Natural killer cell (primary cell): ENCODE data around the gene LRRC56. TPM values are rescaled to one million over a fixed set of nuclear protein-coding genes. Genes with fewer than 3 reads are reported as not detected.

Experiments used
- ATAC-seq, 3 donors: fragments of 150-1000 bp in 2 of 3; fragments of 200-7000 bp in 1 of 3; cut with Tn5 transposase; 1 replicate in 1 of 3; 2 replicates in 2 of 3; pipeline ENCODE4 v1.10.0; 2021; ENCODE audit warnings: mild to moderate bottlenecking in 2 of 3, moderate library complexity in 2 of 3
- DNase-seq, 2 donors: peaks; one replicate each; pipeline versions ENCODE4 v3.0.0 to v3.0.0-alpha.2; 2013 to 2021; ENCODE audit warnings: mixed read lengths in 1 of 2
- H3K27ac ChIP-seq: one replicate; pipeline ENCODE4 v1.5.1; 2013; ENCODE audit warnings: mild to moderate bottlenecking, low read length
- H3K27me3 ChIP-seq: one replicate; pipeline ENCODE4 v1.6.1; 2013; ENCODE audit warnings: low read length; ENCODE audit not compliant: control insufficient read depth, insufficient read depth
- H3K36me3 ChIP-seq: one replicate; pipeline ENCODE4 v1.6.1; 2013; ENCODE audit warnings: low read length; ENCODE audit not compliant: control insufficient read depth, insufficient read depth
- H3K4me1 ChIP-seq: one replicate; pipeline ENCODE4 v1.6.1; 2013; ENCODE audit warnings: low read length; ENCODE audit not compliant: control insufficient read depth, insufficient read depth
- H3K4me3 ChIP-seq: one replicate; pipeline ENCODE4 v1.5.1; 2013; ENCODE audit warnings: low read length
- H3K9me3 ChIP-seq: one replicate; pipeline ENCODE4 v1.6.1; 2013; ENCODE audit warnings: low read length; ENCODE audit not compliant: control insufficient read depth, insufficient read depth
- H3K27ac Mint-ChIP-seq, 2 donors: one replicate each; pipeline ENCODE4 v1.8.0; 2022; ENCODE audit warnings: mild to moderate bottlenecking in 2 of 2, mixed read lengths in 2 of 2, moderate library complexity in 1 of 2
- H3K27me3 Mint-ChIP-seq, 2 donors: one replicate each; pipeline ENCODE4 v1.8.0; 2022; ENCODE audit warnings: low read depth in 2 of 2, mixed read lengths in 2 of 2
- H3K36me3 Mint-ChIP-seq: one replicate; pipeline ENCODE4 v1.8.0; 2022; ENCODE audit warnings: mixed read lengths
- H3K4me1 Mint-ChIP-seq, 2 donors: one replicate each; pipeline ENCODE4 v1.8.0; 2022; ENCODE audit warnings: mixed read lengths in 2 of 2
- H3K4me3 Mint-ChIP-seq: one replicate; pipeline ENCODE4 v1.8.0; 2022; ENCODE audit warnings: mild to moderate bottlenecking, moderate library complexity, mixed read lengths
- H3K9me3 Mint-ChIP-seq, 2 donors: one replicate each; pipeline ENCODE4 v1.8.0; 2022; ENCODE audit warnings: mixed read lengths in 2 of 2
- CTCF ChIP-seq: fragments of 200-600 bp; IDR thresholded peaks from one replicate; pipeline ENCODE4 v1.8.0; 2022; ENCODE audit warnings: antibody characterized with exemption
- WGBS: methylation state at CpG from one replicate; pipeline ENCODE4 v1.1.7; 2013; ENCODE audit warnings: missing lambda C conversion rate; ENCODE audit not compliant: insufficient coverage; 5-methylcytosine and 5-hydroxymethylcytosine counted together
- intact Hi-C: fragments of 100-400 bp; cut with micrococcal nuclease; formaldehyde crosslinking; loops from one replicate; pipeline ENCODE4 v1.14.2; 2022
- total RNA-seq, 4 donors: library from RNA; stranded (reverse); fragments of 120-200 nt in 1 of 4; gene quantifications; one replicate each; pipeline versions ENCODE4 v1.2.3 to v1.2.4, GENCODE V29; 2013 to 2022

LRRC56 gene
- total RNA-seq, 3 donors from 2014 or later (not counting 1 experiment from before 2014, with no cell fraction given), result 1.5 to 2.4 (median 2.2) TPM

GRCh38 chr11:559712-560304 lies 22.5 kb downstream of the LRRC56 start:
- Histone ChIP-seq H3K9me3 (no peaks in the 10 kb centered on the region), H3K4me1 (peaks cover 32% of the 10 kb centered on the region), H3K27ac (peak overlapping the region; percentile 87), H3K27me3 (no peaks in the 10 kb centered on the region), H3K36me3 (no peaks in the 10 kb centered on the region), H3K4me3 (peak overlapping the region; percentile 61)
- no peak for ATAC-seq
- Mint-ChIP-seq H3K4me3 (peak overlapping the region; percentile 67), H3K36me3 (no peaks in the 10 kb centered on the region), H3K4me1 (peaks cover 5 to 18% of the 10 kb centered on the region in 2 donors), H3K9me3 (no peaks in the 10 kb centered on the region), H3K27ac (peak overlapping the region; percentile 56 to 75), H3K27me3 (peaks cover 0 to 2% of the 10 kb centered on the region in 2 donors)
- intact Hi-C loops, result loop anchor here (1.0 kb wide), 1 partner anchor 8 kb away; no protein-coding TSS in a partner anchor
- 83% methylated on average over 18 of the region's 18 CpGs for whole genome bisulfite sequencing
- peak in 1 of 2 donors; percentile 47 for DNase-seq
- TF ChIP-seq CTCF, result no peak

- Mint-ChIP-seq H3K4me1 (peaks cover 5 to 18% of the 10 kb centered on the region in 2 donors), H3K27ac (peak within 1 kb of the TSS; percentile 75 to 78), H3K36me3 (no peaks in the 10 kb centered on the region), H3K9me3 (no peaks in the 10 kb centered on the region), H3K4me3 (peak within 1 kb of the TSS; percentile 93), H3K27me3 (peaks cover 0 to 2% of the 10 kb centered on the region in 2 donors)
- Histone ChIP-seq H3K4me3 (peak within 1 kb of the TSS; percentile 61), H3K27ac (peak within 1 kb of the TSS; percentile 87), H3K36me3 (no peaks in the 10 kb centered on the region), H3K4me1 (peaks cover 26% of the 10 kb centered on the region), H3K9me3 (no peaks in the 10 kb centered on the region), H3K27me3 (no peaks in the 10 kb centered on the region)
- TF ChIP-seq CTCF, result no peak
- DNase-seq (peak; percentile 93 to 96), ATAC-seq (peak; percentile 95 to 98 (median 96))
- WGBS, result 2% methylated on average over 95 of the region's 95 CpGs
- intact Hi-C loops, result loop anchor here (1.0 kb wide), 1 partner anchor 8 kb away; no protein-coding TSS in a partner anchor
These were observed 23.2 kb downstream of the LRRC56 start, which contains the start of the genes LMNTD2 and RASSF7 for GRCh38 chr11:560305-561147. Gene LMNTD2 (minus strand): TSS chr11:560738. CDS start chr11:560716, 22 bp downstream. Gene RASSF7 (plus strand): TSS chr11:560970. CDS start chr11:561769, 799 bp downstream.

GRCh38 chr11:561148-562003 lies 24.0 kb downstream of the LRRC56 start:
- H3K9me3 Mint-ChIP-seq, result no peaks in the 10 kb centered on the region
- peak; percentile 31 to 47 (median 34) for ATAC-seq
- H3K36me3 Mint-ChIP-seq, result no peaks in the 10 kb centered on the region
- DNase-seq, result peak in 1 of 2 donors; percentile 60
- peak overlapping the region; percentile 75 to 78 for H3K27ac Mint-ChIP-seq
- no peak for TF ChIP-seq CTCF
- Histone ChIP-seq H3K36me3 (no peaks in the 10 kb centered on the region), H3K27me3 (no peaks in the 10 kb centered on the region), H3K9me3 (no peaks in the 10 kb centered on the region), H3K27ac (no peak overlapping the region), H3K4me1 (peaks cover 20% of the 10 kb centered on the region), H3K4me3 (peak overlapping the region; percentile 30)
- peaks cover 5 to 18% of the 10 kb centered on the region in 2 donors for H3K4me1 Mint-ChIP-seq
- intact Hi-C loops, result no loop called here
- WGBS, result 7% methylated on average over 67 of the region's 67 CpGs
- peaks cover 0 to 1% of the 10 kb centered on the region in 2 donors for H3K27me3 Mint-ChIP-seq
- peak overlapping the region; percentile 93 for H3K4me3 Mint-ChIP-seq
